HEK293 (cell line): ENCODE data around the gene ARL13B.
A peak's percentile ranks its signal among the peaks of the same experiment; 100 is the strongest.

ENCODE experiments used
- CTCF ChIA-PET: fragments of 350-600 bp; formaldehyde crosslinking; extraction: SDS; loops from one replicate; lab custom pipeline; 2021; ENCODE audit warnings: antibody characterized with exemption; lab: Yijun Ruan, JAX
- POLR2A ChIA-PET: fragments of 300-600 bp; formaldehyde crosslinking; extraction: SDS; loops from one replicate; lab custom pipeline; 2020; ENCODE audit warnings: antibody characterized with exemption, inconsistent platforms; lab: Yijun Ruan, JAX
- H3K27ac ChIP-seq: fragments of 200-500 bp; sonication (Bioruptor generic); 2 replicates; pipeline ENCODE4 v1.5.1; 2014; ENCODE audit warnings: low read depth, low read length, control low read depth, inconsistent platforms; ENCODE audit errors: extremely low read depth
- H3K36me3 ChIP-seq, 2 experiments: fragments of 200-500 bp in 1 of 2; sonication (Bioruptor generic) in 1 of 2; 1 replicate in 1 of 2; 2 replicates in 1 of 2; pipeline ENCODE4 v1.5.1; 2014 to 2017; ENCODE audit warnings: inconsistent platforms in 2 of 2, low read length in 2 of 2; ENCODE audit not compliant: control insufficient read depth in 2 of 2, insufficient read depth in 1 of 2
- H3K4me1 ChIP-seq: fragments of 200-500 bp; sonication (Bioruptor generic); 2 replicates; pipeline ENCODE4 v1.5.1; 2014; ENCODE audit warnings: mild to moderate bottlenecking, low read length, inconsistent platforms; ENCODE audit not compliant: control insufficient read depth, insufficient read depth
- H3K4me3 ChIP-seq: 2 replicates; pipeline ENCODE4 v1.5.1; 2011; ENCODE audit warnings: low read depth, mild to moderate bottlenecking, control low read depth, low read length, moderate library complexity
- H3K9me3 ChIP-seq: fragments of 200-500 bp; sonication (Bioruptor generic); 2 replicates; pipeline ENCODE4 v1.5.1; 2014; ENCODE audit warnings: low read depth, low read length, inconsistent platforms; ENCODE audit not compliant: control insufficient read depth, insufficient read depth
- EGR2 ChIP-seq: fragments of 450-650 bp; formaldehyde crosslinking; IDR thresholded peaks from 2 replicates; pipeline ENCODE4 v1.5.1; 2016; ENCODE audit warnings: low read depth, missing biosample characterization, missing genetic modification characterization
- HOXD13 ChIP-seq: sonication (generic); formaldehyde crosslinking; IDR thresholded peaks from 2 replicates; pipeline ENCODE4 v1.8.0; 2022; ENCODE audit warnings: missing genetic modification reagents, borderline replicate concordance
- KLF8 ChIP-seq: fragments of 450-650 bp; formaldehyde crosslinking; IDR thresholded peaks from 2 replicates; pipeline ENCODE4 v1.5.1; 2016; ENCODE audit warnings: missing biosample characterization, missing genetic modification characterization
- KLF9 ChIP-seq: fragments of 450-650 bp; formaldehyde crosslinking; IDR thresholded peaks from 2 replicates; pipeline ENCODE4 v1.5.1; 2016; ENCODE audit warnings: missing biosample characterization, missing genetic modification characterization, low read depth
- OSR2 ChIP-seq: fragments of 450-650 bp; formaldehyde crosslinking; IDR thresholded peaks from 2 replicates; pipeline ENCODE4 v1.5.1; 2016; ENCODE audit warnings: missing biosample characterization, missing genetic modification characterization
- RBAK ChIP-seq: fragments of 450-650 bp; formaldehyde crosslinking; IDR thresholded peaks from 2 replicates; pipeline ENCODE4 v1.5.1; 2016; ENCODE audit warnings: missing biosample characterization, missing genetic modification characterization
- SP2 ChIP-seq: fragments of 450-650 bp; formaldehyde crosslinking; IDR thresholded peaks from 2 replicates; pipeline ENCODE4 v1.5.1; 2016; ENCODE audit warnings: missing biosample characterization, missing genetic modification characterization
- ZBTB8A ChIP-seq: fragments of 450-650 bp; formaldehyde crosslinking; IDR thresholded peaks from 2 replicates; pipeline ENCODE4 v1.5.1; 2016; ENCODE audit warnings: missing biosample characterization, missing genetic modification characterization
- ZFHX2 ChIP-seq: fragments of 450-650 bp; formaldehyde crosslinking; conservative IDR thresholded peaks from 2 replicates; pipeline ENCODE4 v1.5.1; 2016; ENCODE audit warnings: missing biosample characterization, missing genetic modification characterization
- ZNF138 ChIP-seq: fragments of 450-650 bp; formaldehyde crosslinking; IDR thresholded peaks from 2 replicates; pipeline ENCODE4 v1.5.1; 2016; ENCODE audit warnings: missing biosample characterization, missing genetic modification characterization, borderline replicate concordance
- ZNF146 ChIP-seq: fragments of 450-650 bp; formaldehyde crosslinking; IDR thresholded peaks from 2 replicates; pipeline ENCODE4 v1.5.1; 2016; ENCODE audit warnings: missing biosample characterization, missing genetic modification characterization
- ZNF248 ChIP-seq: fragments of 450-650 bp; formaldehyde crosslinking; IDR thresholded peaks from 2 replicates; pipeline ENCODE4 v1.5.1; 2017; ENCODE audit warnings: missing biosample characterization, missing genetic modification characterization
- ZNF335 ChIP-seq: fragments of 450-650 bp; formaldehyde crosslinking; conservative IDR thresholded peaks from 2 replicates; pipeline ENCODE4 v1.5.1; 2016; ENCODE audit warnings: missing biosample characterization, missing genetic modification characterization
- ZNF350 ChIP-seq: fragments of 450-650 bp; formaldehyde crosslinking; IDR thresholded peaks from 2 replicates; pipeline ENCODE4 v1.5.0; 2017; ENCODE audit warnings: missing biosample characterization, mild to moderate bottlenecking, missing genetic modification characterization
- ZNF366 ChIP-seq: fragments of 450-650 bp; formaldehyde crosslinking; conservative IDR thresholded peaks from 2 replicates; pipeline ENCODE4 v1.5.1; 2016; ENCODE audit warnings: missing biosample characterization, missing genetic modification characterization
- ZNF571 ChIP-seq: fragments of 450-650 bp; formaldehyde crosslinking; IDR thresholded peaks from 2 replicates; pipeline ENCODE4 v1.5.0; 2017; ENCODE audit warnings: missing biosample characterization, missing genetic modification characterization
- ZNF677 ChIP-seq: fragments of 450-650 bp; IDR thresholded peaks from 2 replicates; pipeline ENCODE4 v1.5.0; 2018; ENCODE audit warnings: missing biosample characterization, mild to moderate bottlenecking, missing genetic modification characterization, moderate library complexity
- ZNF768 ChIP-seq: fragments of 450-650 bp; formaldehyde crosslinking; IDR thresholded peaks from 2 replicates; pipeline ENCODE4 v1.5.1; 2018; ENCODE audit warnings: missing biosample characterization, mild to moderate bottlenecking, missing genetic modification characterization
- ZNF837 ChIP-seq: fragments of 450-650 bp; formaldehyde crosslinking; IDR thresholded peaks from 2 replicates; pipeline ENCODE4 v1.5.1; 2016; ENCODE audit warnings: missing biosample characterization, missing genetic modification characterization
- TF ChIP-seq, protein P1 (sequence below): fragments of 450-650 bp; formaldehyde crosslinking; IDR thresholded peaks from 2 replicates; pipeline ENCODE4 v1.5.1; 2016; ENCODE audit warnings: missing biosample characterization, missing genetic modification characterization
- TF ChIP-seq, protein P2 (sequence below): fragments of 450-650 bp; formaldehyde crosslinking; IDR thresholded peaks from 2 replicates; pipeline ENCODE4 v1.5.1; 2016; ENCODE audit warnings: missing biosample characterization, missing genetic modification characterization, borderline replicate concordance
- TF ChIP-seq, protein P3 (sequence below): fragments of 450-650 bp; formaldehyde crosslinking; IDR thresholded peaks from 2 replicates; pipeline ENCODE4 v1.5.1; 2016; ENCODE audit warnings: missing biosample characterization, missing genetic modification characterization
- TF ChIP-seq, protein P4 (sequence below): fragments of 450-650 bp; formaldehyde crosslinking; IDR thresholded peaks from 2 replicates; pipeline ENCODE4 v1.5.1; 2017; ENCODE audit warnings: missing biosample characterization, missing genetic modification characterization
- TF ChIP-seq, protein P5 (sequence below): fragments of 450-650 bp; formaldehyde crosslinking; IDR thresholded peaks from 2 replicates; pipeline ENCODE4 v1.5.1; 2016; ENCODE audit warnings: missing biosample characterization, missing genetic modification characterization

Gene ARL13B

DNA sequence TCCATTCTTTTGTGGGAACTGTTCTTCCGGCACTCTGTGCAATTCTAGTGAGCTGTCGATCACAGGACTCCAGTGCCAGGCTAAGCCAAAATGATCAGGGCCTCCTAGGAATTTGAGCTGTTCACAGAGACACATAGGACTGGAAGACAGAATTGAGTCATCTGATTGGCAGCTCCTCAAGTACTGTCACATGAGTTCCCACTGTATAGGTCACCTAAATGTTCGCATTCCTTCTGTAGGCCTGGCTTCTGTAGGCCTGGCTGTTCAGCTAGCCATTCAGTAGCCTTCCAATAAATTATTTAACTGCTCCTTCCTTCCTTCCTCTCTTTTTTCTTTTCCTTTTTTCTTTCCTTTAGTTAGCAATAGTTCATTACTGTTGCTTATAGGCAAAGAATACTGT is 10.5 kb upstream of the ARL13B start:
- Histone ChIP-seq H3K4me3 (no peak overlapping the region), H3K4me1 (no peaks in the 10 kb centered on the region), H3K27ac (no peak overlapping the region), H3K9me3 (no peaks in the 10 kb centered on the region), H3K36me3 (no peaks in the 10 kb centered on the region)
- ChIA-PET CTCF (no interaction called here), POLR2A (interaction anchor here (1.3 kb wide), 1 partner anchor 10 kb away, joined by 9 read pairs; the partner anchor contains the start of gene ARL13B)
- TF ChIP-seq EGR2 (tag by site-specific recombination) = no peak
- TF ChIP-seq, protein P1, sequence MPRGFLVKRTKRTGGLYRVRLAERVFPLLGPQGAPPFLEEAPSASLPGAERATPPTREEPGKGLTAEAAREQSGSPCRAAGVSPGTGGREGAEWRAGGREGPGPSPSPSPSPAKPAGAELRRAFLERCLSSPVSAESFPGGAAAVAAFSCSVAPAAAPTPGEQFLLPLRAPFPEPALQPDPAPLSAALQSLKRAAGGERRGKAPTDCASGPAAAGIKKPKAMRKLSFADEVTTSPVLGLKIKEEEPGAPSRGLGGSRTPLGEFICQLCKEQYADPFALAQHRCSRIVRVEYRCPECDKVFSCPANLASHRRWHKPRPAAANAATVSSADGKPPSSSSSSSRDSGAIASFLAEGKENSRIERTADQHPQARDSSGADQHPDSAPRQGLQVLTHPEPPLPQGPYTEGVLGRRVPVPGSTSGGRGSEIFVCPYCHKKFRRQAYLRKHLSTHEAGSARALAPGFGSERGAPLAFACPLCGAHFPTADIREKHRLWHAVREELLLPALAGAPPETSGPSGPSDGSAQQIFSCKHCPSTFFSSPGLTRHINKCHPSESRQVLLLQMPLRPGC (tag by site-specific recombination) = no peak
- TF ChIP-seq ZNF366 (tag by site-specific recombination) = peak; percentile 72
- TF ChIP-seq ZNF677 (tag by site-specific recombination) = no peak
- TF ChIP-seq OSR2 (tag by site-specific recombination) = peak; percentile 68
- TF ChIP-seq ZNF138 (tag by site-specific recombination) = no peak
- TF ChIP-seq ZFHX2 (tag by site-specific recombination) = no peak
- no peak for TF ChIP-seq ZNF837 (tag by site-specific recombination)
- TF ChIP-seq HOXD13 (CRISPR knock-in tag) = no peak
- peak; percentile 43; the same call in 1 of the 2 replicates for TF ChIP-seq ZNF335 (tag by site-specific recombination)
- no peak for TF ChIP-seq KLF9
- TF ChIP-seq RBAK = no peak
- TF ChIP-seq ZNF768 = no peak
- TF ChIP-seq SP2 (tag by site-specific recombination) = peak; percentile 20; the same call in 1 of the 2 replicates
- TF ChIP-seq, protein P2, sequence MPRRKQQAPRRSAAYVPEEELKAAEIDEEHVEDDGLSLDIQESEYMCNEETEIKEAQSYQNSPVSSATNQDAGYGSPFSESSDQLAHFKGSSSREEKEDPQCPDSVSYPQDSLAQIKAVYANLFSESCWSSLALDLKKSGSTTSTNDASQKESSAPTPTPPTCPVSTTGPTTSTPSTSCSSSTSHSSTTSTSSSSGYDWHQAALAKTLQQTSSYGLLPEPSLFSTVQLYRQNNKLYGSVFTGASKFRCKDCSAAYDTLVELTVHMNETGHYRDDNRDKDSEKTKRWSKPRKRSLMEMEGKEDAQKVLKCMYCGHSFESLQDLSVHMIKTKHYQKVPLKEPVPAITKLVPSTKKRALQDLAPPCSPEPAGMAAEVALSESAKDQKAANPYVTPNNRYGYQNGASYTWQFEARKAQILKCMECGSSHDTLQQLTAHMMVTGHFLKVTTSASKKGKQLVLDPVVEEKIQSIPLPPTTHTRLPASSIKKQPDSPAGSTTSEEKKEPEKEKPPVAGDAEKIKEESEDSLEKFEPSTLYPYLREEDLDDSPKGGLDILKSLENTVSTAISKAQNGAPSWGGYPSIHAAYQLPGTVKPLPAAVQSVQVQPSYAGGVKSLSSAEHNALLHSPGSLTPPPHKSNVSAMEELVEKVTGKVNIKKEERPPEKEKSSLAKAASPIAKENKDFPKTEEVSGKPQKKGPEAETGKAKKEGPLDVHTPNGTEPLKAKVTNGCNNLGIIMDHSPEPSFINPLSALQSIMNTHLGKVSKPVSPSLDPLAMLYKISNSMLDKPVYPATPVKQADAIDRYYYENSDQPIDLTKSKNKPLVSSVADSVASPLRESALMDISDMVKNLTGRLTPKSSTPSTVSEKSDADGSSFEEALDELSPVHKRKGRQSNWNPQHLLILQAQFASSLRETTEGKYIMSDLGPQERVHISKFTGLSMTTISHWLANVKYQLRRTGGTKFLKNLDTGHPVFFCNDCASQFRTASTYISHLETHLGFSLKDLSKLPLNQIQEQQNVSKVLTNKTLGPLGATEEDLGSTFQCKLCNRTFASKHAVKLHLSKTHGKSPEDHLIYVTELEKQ (tag by site-specific recombination) = no peak

DNA sequence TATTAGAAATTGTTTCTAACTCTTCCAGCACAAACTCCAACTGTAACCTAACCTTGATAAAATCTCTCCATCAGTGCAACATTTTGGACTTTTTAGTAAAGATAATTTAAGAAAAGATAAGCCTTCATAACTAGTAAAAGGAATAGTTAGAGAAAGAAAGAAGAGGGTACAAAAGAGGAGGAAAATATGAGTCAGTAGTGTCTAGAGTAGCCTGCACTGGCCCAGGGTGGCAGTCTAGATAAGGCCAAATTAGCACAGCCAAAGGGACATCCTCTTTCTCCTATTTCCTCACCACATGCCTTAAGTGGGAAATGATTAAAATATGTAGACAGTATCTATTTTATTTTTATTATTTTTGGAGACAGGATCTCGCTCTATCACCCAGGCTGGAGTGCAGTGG is 10.0 kb upstream of the ARL13B start:
- Histone ChIP-seq H3K27ac (no peak overlapping the region), H3K36me3 (no peaks in the 10 kb centered on the region), H3K4me3 (no peak overlapping the region), H3K4me1 (no peaks in the 10 kb centered on the region), H3K9me3 (no peaks in the 10 kb centered on the region)
- POLR2A ChIA-PET = interaction anchor here (2.5 kb wide), 1 partner anchor 11 kb away, joined by 9 read pairs; the partner anchor contains the start of gene ARL13B
- CTCF ChIA-PET = interaction anchor here (1.2 kb wide), 1 partner anchor 97 kb away, joined by 5 read pairs; no protein-coding TSS in a partner anchor
- TF ChIP-seq ZNF571 (tag by site-specific recombination) (no peak), ZNF350 (tag by site-specific recombination) (no peak), ZNF146 (tag by site-specific recombination) (no peak), ZBTB8A (no peak), ZNF248 (no peak), KLF8 (tag by site-specific recombination) (no peak)
- TF ChIP-seq, protein P3, sequence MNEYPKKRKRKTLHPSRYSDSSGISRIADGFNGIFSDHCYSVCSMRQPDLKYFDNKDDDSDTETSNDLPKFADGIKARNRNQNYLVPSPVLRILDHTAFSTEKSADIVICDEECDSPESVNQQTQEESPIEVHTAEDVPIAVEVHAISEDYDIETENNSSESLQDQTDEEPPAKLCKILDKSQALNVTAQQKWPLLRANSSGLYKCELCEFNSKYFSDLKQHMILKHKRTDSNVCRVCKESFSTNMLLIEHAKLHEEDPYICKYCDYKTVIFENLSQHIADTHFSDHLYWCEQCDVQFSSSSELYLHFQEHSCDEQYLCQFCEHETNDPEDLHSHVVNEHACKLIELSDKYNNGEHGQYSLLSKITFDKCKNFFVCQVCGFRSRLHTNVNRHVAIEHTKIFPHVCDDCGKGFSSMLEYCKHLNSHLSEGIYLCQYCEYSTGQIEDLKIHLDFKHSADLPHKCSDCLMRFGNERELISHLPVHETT (tag by site-specific recombination) = no peak
- TF ChIP-seq, protein P4, sequence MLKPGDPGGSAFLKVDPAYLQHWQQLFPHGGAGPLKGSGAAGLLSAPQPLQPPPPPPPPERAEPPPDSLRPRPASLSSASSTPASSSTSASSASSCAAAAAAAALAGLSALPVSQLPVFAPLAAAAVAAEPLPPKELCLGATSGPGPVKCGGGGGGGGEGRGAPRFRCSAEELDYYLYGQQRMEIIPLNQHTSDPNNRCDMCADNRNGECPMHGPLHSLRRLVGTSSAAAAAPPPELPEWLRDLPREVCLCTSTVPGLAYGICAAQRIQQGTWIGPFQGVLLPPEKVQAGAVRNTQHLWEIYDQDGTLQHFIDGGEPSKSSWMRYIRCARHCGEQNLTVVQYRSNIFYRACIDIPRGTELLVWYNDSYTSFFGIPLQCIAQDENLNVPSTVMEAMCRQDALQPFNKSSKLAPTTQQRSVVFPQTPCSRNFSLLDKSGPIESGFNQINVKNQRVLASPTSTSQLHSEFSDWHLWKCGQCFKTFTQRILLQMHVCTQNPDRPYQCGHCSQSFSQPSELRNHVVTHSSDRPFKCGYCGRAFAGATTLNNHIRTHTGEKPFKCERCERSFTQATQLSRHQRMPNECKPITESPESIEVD (tag by site-specific recombination) = no peak
- TF ChIP-seq, protein P5, sequence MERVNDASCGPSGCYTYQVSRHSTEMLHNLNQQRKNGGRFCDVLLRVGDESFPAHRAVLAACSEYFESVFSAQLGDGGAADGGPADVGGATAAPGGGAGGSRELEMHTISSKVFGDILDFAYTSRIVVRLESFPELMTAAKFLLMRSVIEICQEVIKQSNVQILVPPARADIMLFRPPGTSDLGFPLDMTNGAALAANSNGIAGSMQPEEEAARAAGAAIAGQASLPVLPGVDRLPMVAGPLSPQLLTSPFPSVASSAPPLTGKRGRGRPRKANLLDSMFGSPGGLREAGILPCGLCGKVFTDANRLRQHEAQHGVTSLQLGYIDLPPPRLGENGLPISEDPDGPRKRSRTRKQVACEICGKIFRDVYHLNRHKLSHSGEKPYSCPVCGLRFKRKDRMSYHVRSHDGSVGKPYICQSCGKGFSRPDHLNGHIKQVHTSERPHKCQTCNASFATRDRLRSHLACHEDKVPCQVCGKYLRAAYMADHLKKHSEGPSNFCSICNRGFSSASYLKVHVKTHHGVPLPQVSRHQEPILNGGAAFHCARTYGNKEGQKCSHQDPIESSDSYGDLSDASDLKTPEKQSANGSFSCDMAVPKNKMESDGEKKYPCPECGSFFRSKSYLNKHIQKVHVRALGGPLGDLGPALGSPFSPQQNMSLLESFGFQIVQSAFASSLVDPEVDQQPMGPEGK (tag by site-specific recombination) = no peak
